Globus pallidus (tissue), 1 donor: ENCODE data around the gene KCNQ5.

Source experiments
- DNase-seq: peaks from one replicate; pipeline ENCODE4 v3.0.0-alpha.2; 2015; ENCODE audit warnings: low spot score

KCNQ5 gene

GRCh38 chr6:72798196-72798595, 176.3 kb downstream of the KCNQ5 start:
- no peak for DNase-seq

DNA sequence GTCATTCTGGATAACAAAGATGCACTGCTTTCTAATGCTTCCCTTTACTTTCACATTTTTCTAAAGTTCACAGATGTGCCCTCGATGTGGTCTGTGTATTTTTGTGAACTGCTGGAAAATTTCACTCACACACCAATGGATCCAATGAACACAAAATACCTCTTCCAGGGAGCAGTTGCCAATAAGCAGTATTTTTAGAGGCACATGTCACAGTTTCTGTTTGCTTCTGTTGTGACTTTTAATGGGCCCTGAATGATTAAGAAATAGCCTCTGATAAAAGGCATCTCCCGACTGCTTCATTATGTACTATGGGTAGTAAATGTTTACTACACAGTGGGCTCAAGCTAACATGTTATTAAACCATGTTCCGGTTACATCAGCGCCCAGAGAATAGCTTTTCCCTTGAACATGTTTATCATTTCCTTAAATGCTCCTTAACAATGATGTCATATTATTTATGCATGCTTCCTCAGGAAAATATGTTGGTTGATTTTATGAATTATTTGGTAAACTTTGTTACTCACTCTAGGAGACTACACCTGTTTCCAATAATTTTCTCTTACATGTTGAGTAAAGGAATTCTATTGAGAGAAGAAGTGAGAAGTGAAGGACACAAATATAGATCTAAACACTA, 188.0 kb downstream of the KCNQ5 start:
- DNase-seq: no peak

DNA sequence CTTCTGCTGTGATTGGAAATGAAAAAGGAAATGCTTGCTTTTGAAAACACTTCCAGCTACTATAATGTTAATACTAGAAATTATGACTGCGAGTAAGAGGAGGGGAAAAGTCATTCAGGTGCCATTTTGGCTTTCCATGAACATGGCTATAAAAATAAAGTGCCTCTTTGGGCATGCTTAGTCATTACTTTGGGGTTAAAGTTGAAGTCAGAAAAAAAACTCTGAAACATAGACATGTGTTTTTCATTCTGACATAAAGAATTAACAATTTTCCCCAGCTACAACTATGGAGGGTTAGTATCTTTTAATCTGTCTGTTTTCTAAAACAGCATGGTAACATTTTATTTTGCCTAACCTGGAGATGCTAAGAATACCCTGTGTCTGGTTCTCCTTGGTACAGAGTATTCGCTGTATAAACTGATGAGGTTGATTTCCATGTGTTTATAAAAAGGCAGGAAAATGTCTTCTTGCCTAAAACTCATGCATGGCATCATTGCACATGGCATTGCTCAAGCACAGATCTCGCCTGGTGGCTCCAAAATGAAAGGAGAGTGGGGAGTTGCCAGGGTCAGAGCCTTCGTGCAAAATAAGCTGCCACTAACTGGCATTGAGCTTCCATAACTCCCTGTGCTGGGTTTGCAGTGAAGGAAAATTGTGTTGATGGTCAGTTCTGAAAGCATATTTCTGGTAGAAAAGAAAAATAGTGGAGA, 188.9 kb downstream of the KCNQ5 start:
- DNase-seq: no peak

GRCh38 chr6:72811971-72812421, 190.1 kb downstream of the KCNQ5 start:
- DNase-seq: no peak

DNA sequence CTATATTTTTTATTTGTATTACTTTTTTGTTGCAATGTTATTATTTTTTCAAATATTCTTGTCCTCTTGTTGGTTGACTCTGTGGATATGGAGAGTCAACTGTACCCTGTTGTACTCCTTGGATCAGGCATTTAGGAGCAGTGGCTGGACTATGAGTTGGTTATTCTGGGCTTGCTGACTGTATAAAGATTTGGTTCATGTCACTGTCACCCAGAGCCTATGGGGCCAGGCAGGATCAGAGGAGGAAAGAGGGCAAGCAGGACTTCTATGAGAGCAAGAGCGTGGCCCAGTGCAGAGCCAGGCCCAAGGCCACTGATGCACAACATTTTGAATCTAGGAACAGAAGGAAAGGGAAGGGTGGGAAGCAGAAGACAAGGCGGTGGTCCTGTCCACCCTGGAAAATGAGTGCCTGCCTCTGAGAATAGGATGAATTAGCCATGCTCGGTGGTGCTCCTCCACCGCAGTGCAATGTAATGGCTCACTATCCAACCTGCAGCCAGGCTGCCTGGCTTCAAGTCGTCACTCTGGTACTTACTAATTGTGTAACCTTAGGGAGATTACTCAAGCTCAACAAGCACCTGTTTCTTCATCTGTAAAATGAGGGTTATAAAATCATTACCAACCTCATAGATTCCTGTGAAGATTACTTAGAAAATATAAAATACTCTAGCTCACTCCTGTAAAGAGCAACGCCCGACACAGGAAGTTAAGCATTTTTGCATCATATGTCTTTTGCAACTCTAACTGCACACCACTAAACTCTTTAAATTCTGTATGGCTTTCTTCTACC, 192.1 kb downstream of the KCNQ5 start:
- no peak for DNase-seq

- no peak for DNase-seq
Observed at GRCh38 chr6:72816022-72816421, 194.2 kb downstream of the KCNQ5 start.

- DNase-seq: no peak
Observed at GRCh38 chr6:72817208-72817607, 195.3 kb downstream of the KCNQ5 start.

DNA sequence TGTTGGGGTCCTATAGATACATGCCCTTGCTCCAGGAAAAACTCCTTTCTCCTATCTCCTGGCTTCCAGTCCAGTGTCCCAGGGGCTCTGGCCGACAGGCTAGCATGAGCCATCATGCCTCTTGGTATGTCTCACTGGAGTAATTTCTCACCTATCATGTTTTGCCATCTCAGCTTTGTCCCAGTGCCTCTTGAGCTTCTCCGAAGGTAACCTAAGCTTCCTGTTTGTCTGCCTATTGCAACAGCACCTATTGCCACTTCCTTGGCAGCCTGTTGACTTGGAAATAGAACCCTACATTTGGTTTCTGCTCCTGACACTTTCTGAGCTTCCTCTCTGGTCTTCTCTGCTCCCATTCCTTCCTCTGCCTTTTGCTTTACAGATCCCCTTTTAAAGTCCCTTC, 197.7 kb downstream of the KCNQ5 start:
- DNase-seq: no peak

GRCh38 chr6:72820153-72820552, 198.3 kb downstream of the KCNQ5 start:
- no peak for DNase-seq

- DNase-seq: no peak
Observed at GRCh38 chr6:72820906-72821305, 199.0 kb downstream of the KCNQ5 start.

- DNase-seq: no peak
Observed at GRCh38 chr6:72822023-72822422, 200.2 kb downstream of the KCNQ5 start.

DNA sequence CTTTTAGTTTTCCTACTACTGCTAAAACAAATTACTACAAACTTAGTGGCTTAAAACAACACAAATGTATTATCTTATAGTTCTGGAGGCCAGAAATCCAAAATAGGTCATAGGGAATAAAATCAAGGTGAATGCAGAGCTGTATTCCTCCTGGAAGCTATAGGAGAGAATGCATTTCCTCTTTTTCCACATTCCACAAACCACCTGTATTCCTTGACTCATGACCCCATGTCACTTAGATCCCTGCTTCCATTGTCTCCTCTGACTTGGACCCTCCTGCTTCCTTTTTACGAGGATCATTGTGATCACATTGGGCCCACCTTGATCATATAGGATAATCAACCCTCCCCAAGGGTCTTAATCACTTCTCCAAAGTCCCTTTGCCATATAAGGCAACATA, 200.8 kb downstream of the KCNQ5 start:
- no peak for DNase-seq

- DNase-seq: no peak
Observed at GRCh38 chr6:72824833-72825232, 203.0 kb downstream of the KCNQ5 start.

DNA sequence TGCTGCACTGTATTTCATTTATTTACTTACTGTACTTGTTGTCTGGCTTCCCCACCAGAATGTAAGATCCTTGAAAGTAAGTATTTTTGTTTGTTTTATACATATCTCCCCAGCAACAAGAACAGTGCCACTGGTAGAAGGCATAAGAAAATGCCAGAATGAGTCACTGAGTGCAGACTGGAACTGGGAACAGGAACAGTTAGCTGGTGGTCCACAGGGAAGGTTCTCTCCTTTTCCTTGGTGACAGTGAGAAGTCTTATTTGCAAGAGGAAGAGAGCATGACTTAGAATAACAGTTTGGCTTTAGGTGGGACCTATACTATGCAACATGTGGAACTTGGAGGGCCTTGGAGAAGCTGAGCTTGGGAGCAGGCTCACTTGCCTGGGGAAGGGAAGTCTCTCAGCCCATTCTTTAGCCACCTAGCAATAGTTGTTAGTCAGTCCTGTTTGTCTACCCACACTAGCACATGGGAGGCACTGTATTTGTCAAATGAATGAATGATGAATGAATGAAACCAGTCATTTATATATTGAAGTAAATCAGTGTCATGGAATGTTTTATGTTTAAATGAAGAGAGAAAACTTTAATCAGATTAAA, 203.5 kb downstream of the KCNQ5 start:
- no peak for DNase-seq

- DNase-seq: no peak
Observed at GRCh38 chr6:72826037-72826436, 204.2 kb downstream of the KCNQ5 start.

DNA sequence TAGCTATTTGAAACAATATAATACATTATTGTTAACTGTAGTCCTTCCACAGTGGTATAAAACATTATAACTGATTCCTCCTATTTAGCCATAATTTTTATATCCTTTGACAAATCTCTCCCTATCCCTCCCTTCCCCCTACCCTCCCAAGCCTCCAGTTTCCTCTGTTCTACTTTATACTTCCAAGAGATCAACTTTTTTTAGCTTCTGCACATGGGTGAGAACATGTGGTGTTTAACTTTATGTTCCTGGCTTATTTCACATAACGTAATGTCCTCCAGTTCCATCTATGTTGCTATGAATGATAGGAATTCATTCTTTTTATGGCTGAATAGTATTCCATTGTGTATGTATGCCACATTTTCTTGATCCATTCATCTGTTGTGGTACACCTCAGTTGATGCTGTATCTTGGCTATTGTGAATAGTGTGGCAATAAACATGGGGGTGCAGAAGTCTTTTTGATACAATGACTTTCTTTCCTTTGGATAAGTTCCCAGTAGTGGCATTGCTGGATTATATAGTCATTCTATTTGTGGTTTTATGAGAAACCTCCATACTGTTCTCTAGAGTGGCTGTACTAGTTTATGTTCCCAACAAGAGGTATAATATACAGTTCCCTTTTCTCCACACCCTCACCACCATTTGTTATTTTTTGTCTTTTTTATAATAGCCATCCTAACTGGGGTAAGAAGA, 205.0 kb downstream of the KCNQ5 start:
- no peak for DNase-seq

- DNase-seq: no peak
Observed at GRCh38 chr6:72828904-72829303, 207.0 kb downstream of the KCNQ5 start.

- no peak for DNase-seq
Observed at GRCh38 chr6:72832271-72832670, 210.4 kb downstream of the KCNQ5 start.

DNA sequence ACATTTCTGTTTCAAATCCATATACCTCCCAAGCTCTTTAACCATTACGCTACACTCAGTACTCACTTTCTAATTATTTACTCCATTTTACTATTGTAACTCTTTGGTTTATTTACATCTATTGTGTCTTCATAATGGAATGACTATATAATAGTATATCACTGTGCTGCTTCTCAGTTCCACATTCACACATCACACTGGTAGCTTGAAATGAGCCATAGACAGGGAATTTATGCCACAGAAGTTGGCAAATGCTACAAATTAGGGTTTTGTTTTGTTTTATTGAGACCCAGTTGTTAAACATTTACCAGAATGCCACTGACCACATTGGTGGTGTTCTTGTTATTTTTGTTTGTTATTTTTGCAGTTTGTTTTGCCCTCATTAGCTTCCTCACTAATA, 213.9 kb downstream of the KCNQ5 start:
- no peak for DNase-seq

GRCh38 chr6:72836971-72837370, 215.1 kb downstream of the KCNQ5 start:
- DNase-seq: no peak

- no peak for DNase-seq
Observed at GRCh38 chr6:72841195-72841594, 219.3 kb downstream of the KCNQ5 start.

GRCh38 chr6:72842140-72842539, 220.3 kb downstream of the KCNQ5 start:
- DNase-seq: no peak
